ENCODE results near the gene CALR.

The CALR gene

GRCh38 chr19:12983542-12984142, 45.2 kb downstream of the CALR start:
- peak; percentile 85 for DNase-seq

- no peak for DNase-seq
Observed at GRCh38 chr19:12984143-12984627, 45.8 kb downstream of the CALR start.

DNA sequence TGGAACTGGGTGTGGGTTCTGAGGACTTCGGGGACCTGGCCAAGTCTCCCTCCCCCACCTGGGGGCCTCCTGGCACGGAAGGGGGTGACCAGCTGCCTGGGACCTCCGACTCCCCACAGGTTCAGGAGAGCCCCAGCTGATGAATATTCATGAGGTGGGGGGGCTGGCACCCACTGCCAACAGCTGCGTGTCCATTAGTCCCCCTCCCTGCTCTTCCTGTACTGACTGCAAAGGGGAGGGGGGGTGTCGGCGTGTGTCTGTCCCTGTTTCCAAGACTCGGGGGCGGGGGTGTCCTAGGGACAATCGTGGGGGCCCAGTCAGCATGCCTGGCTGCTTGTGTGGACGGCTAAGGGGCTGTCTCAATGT, 46.3 kb downstream of the CALR start:
- DNase-seq, result no peak

- DNase-seq, result peak; percentile 82
Observed at GRCh38 chr19:12985049-12985776, 46.8 kb downstream of the CALR start.

- DNase-seq, result no peak
Observed at GRCh38 chr19:12986726-12987125, 48.3 kb downstream of the CALR start.

- no peak for DNase-seq
Observed at GRCh38 chr19:12987190-12987589, 48.8 kb downstream of the CALR start.

DNA sequence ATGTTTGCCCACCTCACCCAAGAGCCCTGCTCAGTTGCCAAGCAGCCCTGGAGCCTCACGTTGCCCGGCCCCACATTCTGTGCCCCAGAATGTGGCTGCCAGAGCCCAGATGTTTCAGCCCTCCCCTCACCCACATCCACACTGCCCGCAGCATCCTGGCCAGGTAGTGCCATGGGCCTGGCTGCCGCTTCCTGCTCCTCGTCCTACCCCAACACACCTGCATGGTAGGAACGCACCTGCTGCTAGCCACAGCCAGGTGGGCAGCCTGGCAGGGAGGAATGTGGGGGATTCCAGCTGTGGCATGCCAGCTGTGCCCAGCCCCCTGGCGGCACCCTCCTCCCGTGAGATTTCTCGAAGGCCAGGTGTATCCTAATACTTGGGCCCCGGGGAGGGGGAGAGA, 49.4 kb downstream of the CALR start:
- DNase-seq, result peak; percentile 93

DNA sequence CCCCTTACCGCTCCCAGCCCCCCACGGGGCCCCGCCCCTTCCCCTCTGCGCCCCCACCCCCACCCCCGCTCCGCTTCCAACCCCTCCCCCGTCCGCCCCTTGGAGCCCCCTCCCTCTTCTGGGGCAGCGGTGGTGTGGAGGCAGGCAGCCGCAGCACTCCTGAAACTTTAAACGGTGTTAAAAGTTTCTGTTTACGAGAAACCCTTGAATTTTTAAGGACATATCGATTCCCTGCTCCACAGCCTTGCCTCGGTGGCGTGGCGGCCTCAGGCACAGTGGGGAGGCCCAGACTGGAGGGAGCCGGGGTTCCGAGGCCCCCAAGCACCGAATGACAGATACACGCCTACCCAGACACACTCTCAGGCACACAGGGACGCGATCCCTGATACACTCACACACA, 52.0 kb downstream of the CALR start:
- DNase-seq, result no peak

- no peak for DNase-seq
Observed at GRCh38 chr19:12990853-12991252, 52.4 kb downstream of the CALR start.

- DNase-seq, result no peak
Observed at GRCh38 chr19:12991296-12991695, 52.9 kb downstream of the CALR start.

DNA sequence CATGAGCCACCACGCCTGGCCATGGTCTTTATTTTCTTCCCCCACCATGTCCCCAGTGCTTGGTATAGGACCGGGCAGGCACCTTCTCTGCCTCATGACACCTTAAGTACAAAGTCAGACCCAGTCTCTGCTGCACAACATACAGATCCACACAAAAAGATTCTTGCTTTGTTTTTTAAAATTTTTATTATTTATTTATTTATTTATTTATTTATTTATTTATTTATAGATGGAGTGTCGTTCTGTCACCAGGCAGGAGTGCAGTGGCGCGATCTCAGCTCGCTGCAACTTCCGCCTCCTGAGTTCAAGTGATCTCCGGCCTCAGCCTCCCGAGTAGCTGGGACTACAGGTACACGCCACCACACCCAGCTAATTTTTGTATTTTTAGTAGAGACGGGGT, 54.3 kb downstream of the CALR start:
- no peak for DNase-seq

DNA sequence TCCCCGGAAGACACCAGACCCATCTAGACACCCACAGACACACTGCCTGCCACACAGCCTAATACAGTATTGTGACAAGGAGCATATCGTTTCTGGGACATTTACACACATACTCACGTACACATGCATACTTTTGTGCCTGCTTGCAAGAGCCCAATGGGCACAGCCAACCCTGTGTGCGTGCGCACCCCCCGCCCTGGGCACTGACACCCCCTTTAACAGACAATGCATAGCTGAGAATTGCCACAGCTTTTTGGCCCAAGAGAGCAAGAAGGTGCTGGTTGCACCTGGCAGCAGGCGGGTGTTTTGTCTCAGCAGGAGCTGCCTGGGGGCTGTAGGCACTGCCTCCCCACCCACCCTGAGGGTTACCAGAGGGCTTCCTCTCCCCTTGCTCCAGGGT, 55.2 kb downstream of the CALR start:
- DNase-seq, result no peak

All from RPMI8226 (cell line).